Right lobe of liver (tissue), 4 donors: ENCODE measurements around the gene NT5C3B.

Source experiments
- CTCF ChIP-seq, 4 donors: fragments of 200-600 bp in 3 of 4; fragments of 450-650 bp in 1 of 4; IDR thresholded peaks; one replicate each; pipeline versions ENCODE4 v1.5.1 to v1.8.0; 2016 to 2022; ENCODE audit warnings: antibody characterized with exemption in 4 of 4, mild to moderate bottlenecking in 2 of 4
- POLR2A ChIP-seq: fragments of 450-650 bp; IDR thresholded peaks from one replicate; pipeline ENCODE4 v1.6.1; 2017; ENCODE audit warnings: antibody characterized with exemption, mild to moderate bottlenecking
- donor health status: DM: no; HTN: no; CAD: no.
- donor health status: DM: no; HTN: no; CAD: no.
- donor health status: DM: no; HTN: yes; CAD: no.

- TF ChIP-seq CTCF (IDR thresholded peaks at IDR 0.05) (no peak), POLR2A (no peak)
These were observed 641 bp upstream of the NT5C3B start for GRCh38 chr17:41836550-41837196.
